Activated gamma-delta T cell treated with anti-CD3 and anti-CD28 coated beads, Interleukin-2, amount 50 U/mL, for 16 hours (primary cell): ENCODE results near the gene WNT7B.

ENCODE experiments used
- DNase-seq: peaks from one replicate; pipeline ENCODE4 v3.0.0-alpha.2; 2020; ENCODE audit warnings: low read depth

Gene WNT7B

DNA sequence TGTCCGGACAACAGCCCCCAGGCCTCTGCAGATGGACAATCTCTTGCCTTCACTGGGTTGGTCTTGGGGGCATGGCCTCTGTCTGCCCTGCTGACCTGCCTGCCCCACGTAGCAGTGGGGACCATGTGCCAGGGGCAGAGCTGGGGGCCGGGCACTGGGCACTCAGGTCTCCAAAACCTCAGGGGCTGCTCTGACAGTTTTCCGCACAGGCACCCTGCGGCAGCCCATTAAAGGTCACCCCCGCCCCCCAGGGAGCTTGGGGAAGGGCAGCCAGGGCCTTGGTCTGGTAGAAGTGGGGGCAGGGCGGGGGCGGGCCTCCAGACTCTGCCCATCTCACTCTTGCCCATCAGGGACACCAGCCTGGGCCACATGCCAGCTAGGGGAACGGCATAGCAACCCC is 49.9 kb downstream of the WNT7B start:
- no peak for DNase-seq

DNA sequence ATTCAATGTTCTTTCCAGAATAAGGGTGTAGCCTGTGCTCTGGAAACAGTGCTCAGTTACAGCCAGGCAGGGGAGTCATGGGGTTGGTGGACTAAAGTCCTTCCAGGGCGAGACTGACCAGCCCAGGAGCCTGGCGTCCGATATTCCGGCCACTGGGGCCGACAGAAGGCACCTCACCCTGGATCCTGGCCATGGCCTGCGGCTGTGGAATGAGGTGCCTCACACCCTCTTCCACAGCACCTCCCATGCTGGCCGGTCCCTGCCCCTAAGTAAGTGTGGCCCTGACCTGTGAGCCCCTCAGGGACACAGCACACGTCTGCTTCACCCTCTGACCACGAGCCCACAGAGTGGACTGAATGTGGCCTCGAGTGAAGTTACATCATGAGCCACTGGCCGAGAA is 50.5 kb downstream of the WNT7B start:
- no peak for DNase-seq

DNA sequence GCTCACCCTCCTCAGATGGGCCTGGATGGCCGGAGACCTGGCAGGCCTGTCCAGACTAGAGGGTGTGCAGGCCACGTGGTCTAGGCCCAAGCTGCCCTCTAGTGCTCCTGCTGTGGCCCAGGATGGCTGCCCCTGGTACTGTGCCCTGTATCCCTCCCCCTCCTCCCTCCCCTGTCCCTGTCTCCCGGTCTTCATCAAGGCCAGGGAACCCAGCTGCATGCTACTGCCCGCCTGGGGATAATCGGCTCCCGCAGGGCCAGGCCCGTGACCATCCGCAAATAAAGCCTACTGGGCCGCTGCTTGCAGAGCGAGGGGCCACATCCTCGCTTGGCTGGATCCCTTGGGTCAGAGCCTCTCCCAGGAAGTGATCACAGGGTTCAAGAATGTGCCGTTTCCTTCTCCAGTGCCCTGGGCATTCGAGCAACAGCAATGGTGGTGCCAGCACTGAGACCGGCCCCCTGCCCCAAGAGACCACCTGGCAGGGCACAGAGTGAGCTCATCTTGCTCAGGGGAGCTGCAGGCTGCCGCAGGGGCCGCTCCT is 51.1 kb downstream of the WNT7B start:
- DNase-seq, result no peak

DNA sequence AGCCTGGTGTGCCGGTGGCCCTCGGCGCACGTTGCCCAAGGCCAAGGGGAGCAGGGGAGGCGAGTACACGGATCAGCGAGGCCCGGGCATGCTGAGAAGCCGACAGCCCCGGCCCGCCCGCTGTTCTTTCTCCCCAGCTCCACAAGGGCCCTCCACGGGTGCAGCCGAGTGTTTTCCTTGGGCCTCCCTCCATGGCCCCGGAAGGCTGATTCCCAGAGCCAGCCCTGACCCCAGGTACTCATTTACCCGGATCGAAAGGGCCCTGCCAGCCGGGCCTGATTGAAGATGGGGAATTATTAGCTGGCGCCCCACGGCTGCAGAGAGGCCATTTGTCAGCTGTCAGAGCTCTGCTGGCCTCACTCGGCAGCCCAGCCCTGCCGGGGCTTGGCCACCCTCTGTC is 53.1 kb downstream of the WNT7B start:
- no peak for DNase-seq

DNA sequence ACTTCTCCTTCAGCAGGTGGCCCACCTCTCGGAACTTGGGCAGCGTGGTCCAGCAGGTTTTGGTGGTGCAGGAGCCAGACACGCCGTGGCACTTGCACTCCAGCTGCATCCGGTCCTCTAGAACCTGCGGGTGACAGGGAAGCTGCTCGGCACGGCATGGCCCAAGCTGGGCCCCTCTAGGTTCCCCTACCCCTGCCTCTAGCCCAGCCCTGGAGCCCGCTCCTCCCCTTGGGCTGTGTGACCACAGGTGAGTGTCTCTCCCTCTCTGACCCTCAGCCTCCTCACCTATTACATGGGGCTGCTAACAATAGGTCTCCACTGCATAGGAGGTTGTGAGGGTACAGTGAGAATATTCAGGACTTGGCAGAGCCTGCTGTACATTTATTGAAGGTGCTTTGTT is 53.8 kb downstream of the WNT7B start:
- DNase-seq, result no peak

DNA sequence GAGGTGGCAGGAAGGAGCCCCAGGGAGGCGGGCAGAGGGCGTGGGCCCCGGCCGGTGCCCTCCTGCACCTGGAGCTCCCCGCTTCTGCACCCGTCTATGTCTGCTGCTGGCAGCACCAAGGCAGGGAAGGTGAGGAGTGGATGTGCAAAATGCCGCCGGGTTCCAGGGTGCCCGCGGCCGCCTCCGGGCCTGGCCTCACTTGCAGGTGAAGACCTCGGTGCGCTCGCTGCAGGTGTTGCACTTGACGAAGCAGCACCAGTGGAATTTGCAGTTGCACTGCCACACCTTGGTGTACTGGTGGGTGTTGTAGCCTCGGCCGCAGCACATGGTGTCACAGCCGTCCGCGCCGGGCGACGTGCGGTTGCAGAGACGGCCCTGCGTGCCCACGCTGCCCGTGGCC is 54.3 kb downstream of the WNT7B start:
- no peak for DNase-seq

DNA sequence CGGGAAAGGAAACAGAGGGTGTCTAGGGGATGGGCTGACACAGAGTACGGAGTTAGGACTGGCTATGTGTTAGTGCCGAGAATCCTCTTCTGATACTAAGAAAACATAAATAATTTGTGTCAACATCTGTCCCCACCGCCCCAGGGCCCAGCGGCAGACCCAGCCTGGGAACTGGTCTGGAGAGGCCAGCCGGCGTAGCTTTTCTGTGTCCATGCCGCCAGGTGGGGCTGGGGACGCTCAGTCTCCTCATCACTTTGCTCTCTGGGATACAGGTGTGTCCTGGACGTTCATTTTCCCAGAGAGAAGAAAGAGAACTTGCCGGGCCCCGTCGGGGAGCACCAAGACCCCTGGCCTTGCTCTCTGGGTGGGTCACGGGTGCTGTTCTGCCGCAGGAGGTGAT is 54.7 kb downstream of the WNT7B start:
- no peak for DNase-seq

DNA sequence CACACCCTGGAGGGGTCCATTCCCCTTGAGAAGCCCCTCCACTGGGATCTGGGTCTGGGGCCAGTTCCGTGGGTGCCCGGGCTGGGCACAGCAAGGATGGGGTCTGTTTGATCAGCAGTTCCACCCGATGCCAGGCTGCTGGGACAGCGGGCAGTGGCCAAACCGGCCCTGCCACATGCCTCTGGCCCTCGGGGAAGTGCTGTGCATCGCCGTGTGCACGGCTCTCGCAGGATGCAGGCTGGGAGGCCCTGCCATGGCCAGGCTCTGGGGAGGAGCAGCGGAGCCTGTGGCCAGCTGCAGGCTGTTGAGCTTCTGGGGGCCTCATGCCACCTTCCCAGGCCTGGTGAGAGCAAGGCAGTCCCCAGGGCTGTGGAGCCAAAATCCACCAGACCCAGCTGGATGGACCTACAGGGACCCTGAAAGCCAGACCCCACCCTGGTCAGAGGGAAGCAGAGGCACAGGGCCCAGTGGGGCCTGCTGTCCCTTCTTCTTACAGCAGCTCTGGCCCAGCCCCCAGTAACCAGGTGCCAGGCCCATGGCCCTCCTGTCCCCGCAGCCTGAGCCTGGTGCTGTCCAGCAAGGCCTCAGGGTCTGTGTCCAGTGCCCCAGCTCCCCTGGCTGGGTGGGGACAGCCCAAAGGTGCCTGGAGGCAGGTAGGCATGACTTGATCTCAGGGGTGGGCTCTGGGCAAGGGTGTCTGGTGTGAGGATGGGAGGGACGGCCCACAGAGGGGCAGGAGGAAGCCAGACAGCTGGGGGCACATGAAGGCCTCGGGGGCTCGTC is 57.3 kb downstream of the WNT7B start:
- no peak for DNase-seq

DNA sequence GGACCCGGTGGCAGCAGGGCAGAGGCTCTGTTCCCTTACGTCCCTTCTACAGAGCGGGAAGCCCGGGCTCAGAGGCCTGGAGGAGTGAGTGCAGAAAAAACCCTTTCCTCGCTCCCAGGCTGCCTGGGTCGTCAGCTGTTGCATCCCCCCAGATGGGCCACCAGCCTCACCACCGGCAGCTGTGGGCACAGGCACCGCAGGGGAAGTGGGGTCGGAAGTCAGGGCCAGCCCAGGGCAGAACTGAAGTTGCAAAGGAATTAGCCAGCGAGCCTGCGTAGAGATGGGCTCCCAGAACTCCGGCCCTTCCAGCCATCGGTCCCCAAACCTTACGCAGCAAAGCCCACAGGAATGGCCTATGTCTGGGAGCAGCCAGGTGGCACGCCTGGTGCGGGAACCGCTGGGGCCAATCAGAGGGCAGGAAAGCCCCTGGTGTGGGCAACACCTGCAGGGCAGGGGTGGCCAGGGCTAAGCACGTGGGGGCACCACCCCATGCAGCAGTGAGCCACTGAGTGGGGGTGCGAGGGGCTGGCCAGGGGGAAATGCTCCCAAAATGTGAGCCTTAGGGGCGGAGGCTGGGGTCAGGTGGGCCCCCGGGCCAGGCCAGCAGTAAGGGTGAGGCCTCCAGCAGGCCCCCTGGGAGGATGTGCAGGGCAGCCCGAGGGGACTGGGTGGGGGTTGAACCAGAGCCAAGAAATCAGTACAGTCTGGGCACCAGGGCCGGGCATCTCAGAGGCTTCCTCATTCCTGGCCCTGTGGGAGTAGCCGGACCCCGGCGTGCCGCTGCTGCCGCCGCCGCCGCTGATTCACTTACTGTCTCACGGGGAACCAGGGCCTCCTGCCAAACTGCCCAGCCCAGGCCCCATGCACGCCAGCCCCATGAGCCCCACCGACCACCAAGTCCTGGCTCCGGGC is 58.2 kb downstream of the WNT7B start:
- no peak for DNase-seq

DNA sequence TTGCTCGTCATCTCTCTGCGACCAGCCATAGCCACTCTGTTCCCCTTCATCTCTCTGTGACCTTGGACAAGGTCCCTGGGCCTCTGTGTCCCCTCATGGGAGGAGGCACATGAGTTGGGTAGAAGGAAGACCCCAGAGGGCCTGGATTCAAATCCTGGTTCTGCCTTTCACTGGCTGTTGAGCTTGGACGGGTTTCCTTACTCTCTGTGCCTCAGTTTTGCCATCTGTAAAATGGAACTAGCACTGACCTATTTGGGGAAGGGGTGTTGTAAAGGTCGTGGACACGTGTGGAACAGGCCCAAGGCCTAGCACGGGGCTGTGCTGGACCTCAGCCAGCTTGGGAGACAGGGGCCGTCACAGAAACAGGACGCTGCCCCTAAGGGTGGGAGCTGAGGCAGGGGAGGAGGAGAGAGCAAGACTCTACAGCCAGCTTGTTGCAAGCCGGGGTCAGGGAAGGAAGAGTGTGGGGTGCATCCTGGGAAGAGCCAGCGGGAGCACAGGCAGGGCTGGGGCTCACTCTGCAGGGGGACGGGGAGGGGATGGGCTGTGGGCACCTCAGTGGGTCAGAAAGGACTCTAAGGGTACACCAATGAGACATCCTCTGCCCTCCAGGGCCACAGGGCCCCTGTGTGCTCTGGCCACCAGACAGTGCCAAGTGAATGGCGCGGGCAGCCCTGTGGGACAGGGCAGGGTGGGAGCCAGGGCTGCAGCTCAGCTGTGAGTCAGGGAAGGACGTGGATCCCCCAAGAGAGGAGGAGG is 59.1 kb downstream of the WNT7B start:
- DNase-seq, result no peak

DNA sequence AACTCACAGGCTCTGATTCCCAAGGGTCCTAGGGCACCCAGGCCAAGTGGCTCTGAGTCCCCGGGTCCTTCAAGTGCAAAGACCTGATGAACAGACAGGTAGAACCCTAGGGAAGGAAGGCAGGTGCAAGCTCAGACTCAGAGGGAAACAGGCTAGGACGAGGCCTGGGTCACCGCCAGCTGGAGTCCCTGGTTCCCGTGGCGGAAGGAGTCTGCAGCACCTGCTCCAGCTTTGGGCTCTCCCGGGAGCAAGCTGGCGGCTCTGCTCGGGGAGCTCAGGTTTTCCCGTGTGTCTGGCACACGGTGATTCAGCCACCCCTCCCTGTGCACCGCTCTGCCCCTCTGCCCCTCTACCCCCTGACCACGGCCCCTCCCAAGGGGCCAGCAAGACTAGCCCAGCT is 59.8 kb downstream of the WNT7B start:
- no peak for DNase-seq

DNA sequence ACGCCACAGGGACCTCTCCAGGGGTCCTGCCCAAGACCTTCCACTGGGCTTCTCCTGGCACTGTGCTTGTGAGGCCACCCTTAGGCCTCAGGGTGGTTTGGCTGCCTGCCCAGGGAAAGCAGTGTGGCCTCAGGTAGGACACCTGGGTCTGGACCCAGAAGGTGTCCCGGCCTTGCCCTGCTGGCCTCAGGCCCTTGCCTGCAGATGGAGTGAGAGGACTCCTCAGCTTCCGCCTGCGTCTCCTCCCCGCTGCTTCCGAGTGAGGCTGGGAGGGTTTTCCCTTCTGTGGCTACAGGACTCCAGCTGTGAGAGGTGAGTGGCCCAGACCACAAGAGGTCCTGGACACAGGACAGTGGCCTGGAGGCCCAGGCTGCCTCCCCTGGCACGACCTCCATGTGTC is 60.4 kb downstream of the WNT7B start:
- DNase-seq, result no peak

DNA sequence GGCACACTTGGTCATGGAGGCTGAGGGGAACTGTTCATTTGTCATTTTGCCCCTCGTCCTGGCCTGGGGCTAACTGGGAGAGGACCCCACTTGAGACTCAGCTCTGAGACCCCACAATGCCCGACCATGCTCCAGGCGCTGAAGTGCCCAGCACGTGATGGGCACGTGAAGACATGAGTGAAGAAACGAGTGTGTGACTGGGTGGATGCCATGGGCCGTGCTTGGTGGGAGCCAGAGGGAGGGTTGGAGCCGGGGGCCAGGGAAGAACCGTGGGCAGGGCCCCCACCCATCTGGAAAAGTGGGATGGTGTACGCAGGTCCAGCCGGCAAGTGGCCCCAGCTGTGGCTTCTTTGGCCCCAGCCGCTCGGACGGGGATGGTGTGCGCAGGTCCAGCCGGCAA is 61.1 kb downstream of the WNT7B start:
- no peak for DNase-seq

DNA sequence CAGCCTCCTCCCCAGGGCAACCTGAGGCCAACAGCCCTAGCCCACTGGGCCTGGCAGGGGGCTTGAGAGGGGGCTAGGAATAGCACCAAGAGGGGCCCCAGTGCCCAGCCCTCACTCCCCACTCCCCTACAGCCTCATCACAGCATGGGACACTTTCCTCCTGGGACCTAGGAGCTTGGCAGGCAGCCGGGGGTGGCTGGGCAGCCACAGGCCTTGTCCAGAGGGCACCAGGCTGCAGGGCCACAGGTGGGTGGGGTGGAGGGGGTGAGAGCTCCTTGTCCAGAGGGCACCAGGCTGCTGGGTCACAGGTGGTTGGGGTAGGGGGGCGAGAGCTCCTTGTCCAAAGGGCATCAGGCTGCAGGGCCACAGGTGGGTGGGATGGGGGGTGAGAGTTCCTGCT is 61.8 kb downstream of the WNT7B start:
- DNase-seq, result no peak

DNA sequence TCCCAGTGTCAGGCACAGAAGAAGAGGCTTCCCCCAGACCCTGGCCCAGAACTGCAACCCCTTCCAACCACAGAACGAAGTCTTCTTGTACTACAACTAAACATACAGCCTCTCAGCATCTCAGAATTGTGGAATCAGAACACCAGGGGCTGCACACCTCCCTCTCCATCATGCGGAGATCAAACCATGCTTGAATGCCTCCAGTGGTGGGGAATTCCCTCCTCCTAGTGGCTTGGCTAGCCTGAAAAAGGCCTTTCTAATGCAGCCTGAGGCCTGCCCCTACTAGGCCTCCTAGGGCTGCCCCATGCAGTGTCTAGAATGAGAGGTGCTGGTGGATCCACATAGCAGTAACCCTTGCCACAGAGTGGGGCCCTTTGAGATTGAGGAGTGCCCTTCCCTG is 62.7 kb downstream of the WNT7B start:
- DNase-seq, result no peak

DNA sequence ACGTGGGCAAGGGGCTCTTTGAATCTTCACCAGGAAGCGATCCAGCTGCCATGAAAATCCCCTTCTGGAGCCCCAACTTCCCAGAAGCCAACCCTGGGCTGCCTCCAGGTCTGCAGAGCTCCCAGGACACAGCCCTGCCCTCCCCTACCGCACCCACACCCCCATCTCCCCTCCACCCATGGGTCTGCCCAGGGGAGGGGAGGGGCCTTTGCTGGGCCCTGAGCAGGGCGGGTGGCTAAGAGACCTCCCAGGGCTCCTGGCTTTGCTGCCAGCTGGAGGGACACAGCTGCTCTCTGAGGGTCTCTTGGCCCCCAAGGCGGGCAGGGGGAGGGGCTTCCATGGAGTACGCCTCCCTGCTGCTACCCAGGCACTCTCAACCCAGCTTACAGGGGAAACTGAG is 64.1 kb downstream of the WNT7B start:
- DNase-seq, result no peak

DNA sequence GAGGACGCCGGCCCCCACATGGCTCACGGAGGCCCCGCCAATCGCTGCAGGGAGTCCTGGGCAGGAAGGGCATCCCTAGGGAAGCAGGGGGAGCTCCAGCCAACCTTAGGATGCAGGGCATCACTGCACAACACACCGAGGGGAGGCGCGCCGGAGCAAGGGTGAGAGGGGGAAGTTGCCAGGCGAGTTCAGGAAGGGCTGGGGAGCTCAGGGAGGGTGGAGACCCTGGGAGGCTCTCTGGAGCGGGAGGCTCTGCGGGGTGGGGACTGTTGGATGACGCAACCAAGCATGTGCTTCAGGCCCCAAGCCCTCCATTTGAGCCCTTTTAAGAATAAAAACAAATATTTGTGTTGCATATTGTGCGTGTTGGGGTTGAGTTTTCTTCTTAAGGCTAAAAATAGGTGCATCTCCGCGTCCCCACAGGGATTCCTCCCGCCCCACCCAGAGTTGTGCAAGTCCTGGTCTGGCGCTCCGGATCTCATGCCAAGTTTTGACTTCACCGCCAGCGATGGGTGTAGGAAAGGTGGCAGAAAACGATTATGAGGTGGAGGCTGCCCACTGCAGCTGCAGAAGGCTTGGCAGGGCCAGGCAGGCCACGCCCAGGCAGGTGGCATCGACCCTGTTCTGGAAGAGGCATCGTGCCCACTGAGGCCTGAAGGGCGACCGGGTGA is 65.2 kb downstream of the WNT7B start:
- DNase-seq, result no peak

DNA sequence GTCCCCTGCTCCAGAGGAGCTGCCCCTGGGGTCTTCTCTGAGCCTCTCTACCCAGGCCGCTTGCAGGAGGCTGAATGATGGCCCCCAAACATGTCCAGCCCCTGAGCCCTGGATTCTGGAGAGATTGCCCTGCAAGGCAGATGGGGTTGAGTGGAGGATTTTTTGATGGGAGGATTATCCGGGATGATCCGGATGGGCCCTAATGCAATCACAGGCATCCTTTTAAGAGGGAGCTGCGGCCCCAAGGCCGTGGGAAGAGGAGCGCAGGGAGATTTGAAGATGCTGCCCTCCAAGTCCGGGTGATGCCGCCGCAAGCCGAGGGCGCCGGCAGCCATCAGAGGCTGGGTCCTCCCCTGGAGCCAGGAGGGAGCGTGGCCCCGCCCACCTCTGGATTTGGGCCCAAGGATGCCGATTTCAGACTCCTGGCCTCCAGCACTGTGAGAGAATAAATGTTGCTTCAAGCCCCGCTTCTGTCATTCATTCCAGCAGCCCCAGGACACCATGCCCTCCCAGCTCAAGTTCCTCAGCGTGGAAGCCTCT is 66.0 kb downstream of the WNT7B start:
- no peak for DNase-seq

DNA sequence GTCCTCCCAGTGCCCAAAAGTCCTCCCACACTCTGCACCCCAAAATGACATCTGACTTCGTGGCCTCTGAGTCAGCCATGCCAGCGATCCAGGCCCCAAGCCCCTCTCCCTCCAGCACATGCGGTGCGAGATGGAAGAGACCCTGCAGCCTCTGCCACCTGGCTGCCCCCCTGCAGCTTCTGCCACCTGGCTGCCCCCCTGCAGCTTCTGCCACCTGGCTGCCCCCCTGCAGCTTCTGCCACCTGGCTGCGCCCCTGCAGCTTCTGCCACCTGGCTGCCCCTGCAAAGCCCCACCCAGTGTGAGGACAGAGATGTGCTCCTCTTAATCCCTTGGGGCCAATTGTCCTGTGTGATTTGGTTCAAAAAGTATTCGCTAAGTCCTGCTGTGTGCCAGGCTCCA is 68.0 kb downstream of the WNT7B start:
- DNase-seq, result no peak

DNA sequence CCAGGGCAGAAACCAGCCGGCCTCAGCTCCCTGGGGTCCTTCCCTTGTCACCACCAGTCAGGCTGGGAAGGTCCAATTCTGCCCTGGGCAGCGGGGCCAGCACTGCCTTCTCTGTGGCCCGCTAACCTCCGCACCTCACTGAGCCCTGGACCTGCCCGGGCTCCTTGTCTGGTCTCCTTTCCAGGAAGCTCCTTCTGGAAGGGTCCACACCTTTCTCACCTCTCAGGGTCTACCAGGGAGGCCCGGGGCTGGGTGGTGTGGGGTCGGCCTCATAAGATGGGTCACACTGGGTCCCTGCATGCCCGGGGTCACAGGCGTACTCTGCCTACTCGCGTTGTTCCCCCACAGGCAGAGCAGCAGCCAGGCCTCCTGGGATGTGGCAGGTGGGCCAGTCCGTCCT is 69.0 kb downstream of the WNT7B start:
- no peak for DNase-seq

DNA sequence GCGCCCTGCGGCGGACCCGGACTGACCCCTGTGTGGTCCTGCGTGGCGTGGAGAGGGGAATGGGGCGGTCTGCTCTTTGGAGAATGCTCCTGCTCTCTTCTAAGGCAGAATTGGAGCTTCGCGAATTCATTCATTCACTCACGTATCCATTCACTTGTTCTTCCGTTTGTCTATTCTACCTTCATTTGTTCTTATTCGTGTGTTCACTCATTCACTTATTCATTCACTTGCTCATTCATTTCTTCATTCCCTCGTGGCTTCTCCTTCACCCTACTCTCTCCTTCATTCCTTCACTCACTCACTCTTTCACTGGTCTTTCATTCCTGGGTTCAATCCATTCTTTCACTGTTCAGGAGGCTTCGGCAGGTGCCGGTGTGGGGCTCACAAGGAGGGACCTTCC is 69.6 kb downstream of the WNT7B start:
- no peak for DNase-seq

DNA sequence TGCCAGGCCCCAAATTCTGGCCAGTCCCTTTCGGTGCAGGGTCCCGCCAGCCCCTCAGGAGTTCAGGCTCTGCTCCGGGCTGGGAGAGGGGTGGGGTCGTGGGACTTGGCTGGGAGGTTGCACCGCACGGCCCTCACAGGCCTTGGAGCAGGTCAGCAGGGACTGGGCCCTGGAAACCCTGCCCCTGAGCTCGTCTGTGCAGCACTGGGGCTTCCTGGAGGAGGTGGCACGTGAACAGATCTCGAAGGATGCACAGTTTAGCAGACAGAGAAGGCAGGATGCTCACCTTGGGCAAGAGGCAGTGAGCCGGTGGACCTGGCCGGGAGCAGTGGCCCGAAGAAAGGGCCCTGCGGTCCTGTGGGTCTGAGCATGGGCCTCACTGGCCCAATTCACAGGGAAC is 70.0 kb downstream of the WNT7B start:
- no peak for DNase-seq
